ACHN (cell line): ENCODE measurements around the gene NOL4L.

Experiments
- DNase-seq: peaks from one replicate; pipeline ENCODE4 v3.0.0-alpha.2; 2015
- in situ Hi-C: cut with HindIII; loops from 2 replicates; pipeline ENCODE4 v1.10.0; 2017; ENCODE audit warnings: low sequenced_read_pairs, low pct_ligation_motif_present, low pct_unique_long_range_greater_than_20kb

NOL4L gene

DNA sequence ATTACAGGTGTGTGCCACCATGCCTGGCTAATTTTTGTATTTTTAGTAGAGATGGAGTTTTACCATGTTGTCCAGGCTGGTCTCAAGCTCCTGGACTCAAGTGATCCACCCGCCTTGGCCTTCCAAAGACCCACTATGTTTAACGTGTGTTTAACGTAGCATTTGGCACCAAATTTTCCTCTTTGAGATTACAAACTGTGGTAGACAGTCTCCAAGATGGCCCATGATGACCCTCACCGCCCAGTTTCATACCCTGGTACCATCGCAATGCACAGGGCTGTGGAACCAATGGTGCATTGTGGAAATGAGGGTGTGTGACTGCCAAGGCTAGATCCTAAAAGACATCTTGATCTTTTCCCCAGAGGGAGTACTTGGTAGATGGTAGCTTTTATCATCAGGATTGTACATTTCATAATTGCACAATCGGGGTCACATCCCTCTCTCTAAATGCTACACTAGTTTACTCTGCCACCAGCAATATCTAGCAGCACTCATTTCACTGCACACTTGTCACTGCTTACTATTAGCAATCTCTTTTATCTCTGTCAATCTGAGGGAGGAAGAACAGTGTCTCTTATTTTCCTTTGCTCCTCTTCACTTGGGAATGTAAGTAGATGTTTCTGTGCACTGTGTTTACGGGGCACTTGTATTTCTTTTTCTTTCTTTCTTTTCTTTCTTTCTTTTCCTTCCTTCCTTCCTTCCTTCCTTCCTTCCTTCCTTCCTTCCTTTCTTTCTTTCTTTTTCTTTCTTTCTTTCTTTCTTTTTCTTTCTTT, 96.9 kb downstream of the NOL4L start:
- no peak for DNase-seq
- in situ Hi-C loops, result no loop called here

DNA sequence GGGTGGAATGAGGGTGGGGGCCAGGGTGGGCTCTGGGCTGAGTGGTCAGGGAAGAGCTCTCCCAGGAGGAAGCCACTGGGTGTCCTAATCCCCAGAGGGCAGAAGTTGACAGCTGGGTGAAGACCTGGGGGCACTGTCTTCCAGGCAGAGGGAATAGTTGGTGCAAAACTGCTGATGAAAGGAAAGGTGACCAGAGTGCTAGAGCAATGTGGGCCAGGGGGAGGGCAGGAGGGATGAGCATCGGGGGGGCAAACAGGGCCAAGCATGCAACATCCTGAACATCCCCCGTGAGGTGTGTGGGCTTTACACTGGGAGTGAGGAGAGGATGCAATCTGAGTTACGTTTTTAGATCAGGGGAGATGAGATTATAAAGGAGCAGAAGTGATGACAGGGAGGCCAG, 97.8 kb downstream of the NOL4L start:
- in situ Hi-C loops, result no loop called here
- DNase-seq, result no peak

DNA sequence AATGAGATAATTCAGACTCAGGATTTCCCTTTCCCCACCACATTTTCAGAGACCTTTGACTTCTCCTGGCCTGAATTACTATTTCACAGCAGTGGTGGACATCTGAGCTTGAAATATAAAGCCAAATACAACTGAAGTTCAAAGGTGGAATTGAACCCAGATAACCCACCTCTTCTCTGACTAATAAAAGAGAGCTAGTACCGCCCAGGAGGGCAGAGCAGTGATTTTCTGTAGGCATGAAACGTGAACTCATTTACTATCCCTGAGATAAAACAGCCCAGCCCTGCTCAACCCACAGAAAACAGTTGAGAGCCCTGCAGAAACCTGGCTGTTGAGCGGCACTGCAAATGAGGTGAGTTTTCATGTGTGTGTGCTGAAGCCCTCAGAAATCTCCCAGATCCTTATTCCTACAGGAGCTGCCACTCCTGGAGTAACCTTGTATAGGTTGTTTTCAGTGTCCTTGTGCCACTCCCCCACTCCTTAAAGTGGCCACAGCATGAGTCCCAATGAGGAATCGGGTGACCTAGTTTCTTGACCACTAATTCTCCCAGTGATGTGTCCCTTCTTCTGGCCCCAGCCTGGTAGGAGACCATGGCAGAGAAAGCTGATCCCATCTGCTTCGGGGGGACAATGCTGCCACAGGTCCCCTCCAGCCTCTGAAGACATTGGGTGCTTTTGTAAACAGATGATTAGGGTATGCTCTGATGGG, 99.2 kb downstream of the NOL4L start:
- in situ Hi-C loops, result no loop called here

DNA sequence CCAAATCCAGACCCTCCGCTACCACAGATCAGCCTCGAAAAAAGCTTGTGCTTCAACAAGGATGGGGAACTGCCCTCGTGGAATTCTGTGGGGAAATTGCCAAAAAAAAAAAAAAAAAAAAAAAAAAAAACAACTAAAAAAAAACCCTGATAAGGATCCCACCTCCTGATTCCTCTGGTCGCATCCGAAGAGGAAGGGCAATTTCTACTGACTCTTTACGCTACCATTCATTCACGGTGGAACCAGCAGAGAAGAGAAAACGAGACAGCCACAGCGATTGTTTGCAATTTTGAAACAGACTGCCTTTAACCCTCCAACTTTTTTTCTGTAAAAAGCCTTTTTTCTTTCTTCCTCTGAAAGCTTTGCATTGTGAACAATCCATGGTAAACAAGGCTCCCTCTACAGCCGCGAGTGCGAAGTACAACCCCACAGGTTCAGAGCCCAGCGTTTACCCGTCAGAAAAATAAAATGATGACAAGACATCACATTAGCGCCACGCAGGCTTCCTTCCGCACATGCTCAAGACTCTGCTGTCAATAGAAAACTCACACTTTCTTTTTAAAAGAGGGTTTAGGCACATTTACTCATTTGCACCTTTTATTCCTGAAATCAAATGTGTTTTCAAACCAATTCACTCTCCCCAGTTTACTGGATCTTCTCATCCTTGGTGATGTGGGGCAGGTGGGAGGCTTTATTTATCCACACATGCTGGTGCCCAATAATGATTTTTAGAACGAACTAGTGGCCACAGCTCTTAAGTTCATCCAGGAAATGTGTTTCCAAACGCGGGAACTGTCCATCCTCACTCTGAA, 100.0 kb downstream of the NOL4L start:
- DNase-seq, result peak; percentile 78

More for the DNA sequence above, 99.2 kb downstream of the NOL4L start:
- no peak for DNase-seq

DNA sequence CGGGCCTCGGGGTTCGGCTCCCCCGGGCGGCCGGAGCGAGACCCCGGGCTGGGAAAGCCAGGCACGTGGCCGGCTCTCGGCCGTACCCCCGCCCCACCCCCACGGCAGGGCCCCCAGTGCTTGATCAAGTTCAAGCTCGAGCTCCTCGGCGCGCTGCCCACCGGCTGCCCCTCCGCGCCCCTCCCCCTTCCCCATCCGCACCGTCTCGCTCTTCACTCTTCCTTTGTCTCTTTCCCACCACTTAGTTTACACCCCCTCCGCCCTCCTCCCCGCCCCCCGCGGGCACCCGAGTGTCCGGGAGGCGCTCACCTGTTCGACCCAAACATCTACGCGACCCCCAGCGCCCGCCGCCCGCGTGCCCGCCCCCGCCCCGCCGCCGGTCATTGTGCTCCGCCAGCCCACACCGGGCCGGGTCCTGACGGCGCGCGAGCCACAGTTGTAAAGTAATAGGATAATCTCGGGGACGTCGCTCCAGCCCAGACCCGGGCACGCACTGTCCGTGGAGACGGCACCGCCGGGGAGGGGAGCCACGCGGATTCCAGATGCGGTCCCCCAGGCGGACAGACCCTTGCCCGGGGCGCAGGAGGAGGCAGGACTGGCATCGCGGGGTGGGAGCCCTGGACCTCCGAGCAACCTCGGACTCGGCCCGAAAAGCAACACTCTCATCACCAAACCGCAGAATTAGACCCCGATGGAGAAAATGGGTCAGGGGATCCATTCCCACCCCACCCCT, 100.7 kb downstream of the NOL4L start:
- in situ Hi-C loops, result no loop called here
- DNase-seq, result peak; percentile 11

More for the DNA sequence above, 100.0 kb downstream of the NOL4L start:
- in situ Hi-C loops, result no loop called here

DNA sequence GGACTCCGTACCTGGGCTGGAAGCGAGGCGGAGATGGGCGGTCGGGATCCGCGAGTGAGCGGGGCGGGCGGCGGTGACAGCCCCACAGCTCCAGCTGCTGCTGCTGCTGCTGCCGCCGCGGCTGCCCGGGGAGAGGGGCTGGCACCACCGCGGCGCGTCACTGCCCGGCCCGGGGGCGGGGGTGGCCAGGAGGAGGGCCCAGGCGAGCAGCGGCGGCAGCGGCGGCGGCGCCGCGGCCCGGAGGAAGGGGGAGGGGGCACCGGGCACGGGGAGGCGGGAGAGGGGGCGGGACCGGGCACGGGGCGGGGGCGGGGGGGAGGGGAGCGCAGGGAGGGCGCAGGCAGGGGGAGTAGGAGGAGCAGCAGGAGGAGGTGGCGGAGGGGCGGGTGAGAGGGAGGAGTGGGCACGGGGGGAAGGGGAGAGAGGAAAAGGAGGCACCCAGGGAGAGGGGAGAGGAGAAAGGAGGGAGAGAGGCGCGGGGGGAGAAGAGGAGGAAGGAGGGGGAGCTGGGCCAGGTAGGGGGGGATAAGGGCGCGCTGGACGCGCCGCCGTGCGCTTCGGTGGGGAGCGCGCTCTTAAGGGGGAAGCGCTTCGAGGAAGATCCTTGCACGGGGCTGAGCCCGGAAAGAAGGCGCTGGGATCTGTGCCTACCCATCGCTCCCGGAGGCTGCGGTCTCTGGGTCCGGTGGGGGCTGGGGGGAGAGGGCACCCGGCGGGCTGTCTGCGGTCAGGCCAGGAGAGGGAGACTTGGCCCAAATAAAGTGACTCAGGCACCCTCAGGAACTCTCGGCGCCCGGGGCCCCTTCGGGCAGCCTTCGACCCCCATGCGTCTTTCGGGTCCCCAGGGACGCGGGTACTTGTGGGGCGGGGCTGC, 101.5 kb downstream of the NOL4L start:
- DNase-seq, result peak; percentile 76
- in situ Hi-C loops, result no loop called here

DNA sequence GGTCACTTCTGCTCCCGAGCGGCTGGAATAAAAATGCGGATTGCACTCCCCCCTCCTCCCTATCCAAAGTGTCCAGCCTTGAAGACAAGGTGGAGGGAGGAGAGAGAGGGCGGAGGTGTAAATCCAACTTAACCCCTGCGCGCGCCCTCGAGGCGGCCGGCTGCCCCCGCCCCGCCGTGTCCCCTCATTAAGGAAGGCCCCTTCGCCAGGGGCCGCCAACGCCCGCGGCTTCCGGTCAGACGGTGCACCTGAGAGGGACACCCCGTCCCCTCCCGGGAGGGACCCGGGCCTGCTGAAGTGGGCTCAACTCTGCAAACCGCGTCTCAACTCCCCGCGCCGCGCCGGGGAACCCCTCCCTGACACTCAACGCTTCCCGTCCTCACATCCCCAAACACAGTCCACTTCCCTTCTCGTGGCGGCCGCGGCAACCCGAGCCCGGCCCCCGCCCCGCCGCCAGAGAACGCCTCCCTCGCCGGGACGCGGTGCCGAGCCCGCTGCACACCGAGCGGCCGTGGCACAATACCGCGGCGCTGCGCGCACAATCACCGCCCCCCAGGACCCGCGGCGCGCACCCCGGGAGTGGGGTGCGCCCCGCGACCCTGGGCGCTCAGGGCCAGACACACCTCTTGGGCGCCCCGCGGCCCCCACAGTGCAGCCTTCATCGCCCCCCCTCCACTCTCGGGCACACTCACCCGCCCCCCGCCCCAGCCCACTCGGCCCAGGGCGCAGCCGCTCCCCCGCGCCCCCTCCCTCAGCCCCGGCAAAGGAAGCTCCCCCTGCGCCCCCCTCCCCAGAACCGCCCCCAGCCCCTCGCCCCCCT, 102.5 kb downstream of the NOL4L start:
- in situ Hi-C loops, result no loop called here
- DNase-seq, result peak; percentile 30

DNA sequence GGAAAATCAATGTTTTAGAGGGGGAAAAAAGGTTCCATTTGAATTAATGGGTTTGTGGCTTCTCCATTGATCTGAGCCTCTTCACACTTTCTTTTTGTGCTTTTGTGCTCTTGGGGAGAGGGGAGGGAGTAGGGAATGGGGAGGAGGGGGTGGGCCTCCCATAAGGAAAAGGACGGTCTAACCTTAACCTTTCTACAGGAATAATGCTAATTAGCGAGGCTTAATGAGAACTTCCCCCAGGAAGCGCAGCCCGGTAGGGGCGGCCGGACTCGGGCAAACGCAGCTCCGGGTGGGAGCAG, 103.0 kb downstream of the NOL4L start:
- DNase-seq, result no peak
- in situ Hi-C loops, result no loop called here

DNA sequence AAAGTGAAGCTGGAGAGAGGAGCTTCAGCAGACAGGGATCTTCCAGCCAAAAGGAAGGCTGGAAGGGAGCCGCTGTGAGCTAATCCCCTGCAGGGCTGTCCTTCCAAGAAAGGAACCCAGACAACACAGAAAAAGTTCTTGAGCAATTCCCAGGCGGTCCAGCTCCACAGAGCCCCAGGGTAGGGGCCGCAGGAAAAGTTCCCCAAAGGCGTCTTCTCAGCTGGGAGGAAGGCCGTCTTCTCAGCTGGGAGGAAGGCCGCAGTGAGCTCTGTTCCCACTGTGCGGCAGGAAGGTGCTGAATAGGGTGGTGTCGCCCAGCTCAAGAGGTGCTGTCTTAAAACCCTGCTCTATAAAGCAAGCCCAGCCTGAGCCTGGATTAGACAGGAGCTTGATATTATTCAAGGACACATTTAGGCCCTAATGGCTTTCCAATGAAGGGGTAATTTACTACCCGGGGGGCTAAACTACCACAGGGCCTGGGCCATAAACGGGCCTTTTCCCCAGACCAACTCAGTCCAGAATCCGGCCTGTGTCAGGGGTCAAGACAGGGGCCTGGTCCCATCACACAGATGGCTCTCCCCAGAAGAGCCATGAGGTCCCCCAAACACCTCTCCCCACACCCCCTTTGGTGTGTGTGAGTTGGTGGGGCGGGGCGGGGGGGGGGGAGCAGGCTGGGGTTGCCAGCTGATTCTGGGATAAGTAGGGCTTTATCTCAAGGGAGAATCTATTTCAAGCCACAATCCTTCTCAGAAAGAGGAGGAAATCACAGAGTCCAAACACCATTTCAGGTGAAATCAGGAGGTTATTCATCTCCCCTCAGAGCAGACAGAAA, 103.6 kb downstream of the NOL4L start:
- DNase-seq, result no peak
- in situ Hi-C loops, result no loop called here

DNA sequence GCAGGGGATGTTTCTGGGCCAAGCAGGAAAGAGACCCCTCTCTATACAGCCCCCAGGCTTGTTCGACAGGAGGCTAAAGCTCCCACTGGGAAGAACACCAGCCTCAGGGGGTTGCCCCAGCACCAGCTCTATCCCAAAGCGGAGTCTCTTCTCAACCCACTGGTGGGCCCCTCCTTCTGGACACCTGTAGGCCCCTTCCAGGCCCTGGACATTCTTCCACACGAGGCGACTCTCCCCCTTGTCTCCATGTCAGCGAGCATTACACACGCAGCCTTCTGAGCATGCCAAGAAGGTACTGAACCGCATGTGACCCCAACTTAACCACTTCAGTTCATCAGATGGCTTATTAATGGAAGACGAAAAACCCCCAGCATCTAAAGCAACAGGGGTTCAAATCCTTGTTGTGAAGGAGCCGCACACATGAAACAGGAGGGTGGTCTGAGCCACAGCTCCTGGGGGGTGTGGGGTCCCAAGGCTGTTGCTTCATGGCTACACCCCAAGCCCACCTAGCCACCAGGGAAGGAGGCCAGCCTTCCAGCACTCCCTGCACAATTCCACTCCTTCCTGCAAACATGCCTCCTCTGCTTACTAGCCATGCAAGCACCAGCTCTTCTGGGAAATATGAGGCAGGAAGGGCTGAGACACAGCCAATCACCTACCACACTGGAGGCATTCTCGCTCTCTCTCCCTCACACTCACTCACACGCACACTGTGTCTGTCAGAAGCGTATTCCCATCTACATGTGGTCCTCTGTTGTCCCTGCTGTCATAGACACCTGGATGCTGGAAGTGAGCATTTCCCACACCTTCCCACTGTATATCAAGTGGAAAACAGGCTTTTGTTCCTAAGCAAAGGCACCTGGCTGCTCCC, 104.5 kb downstream of the NOL4L start:
- in situ Hi-C loops, result no loop called here
- DNase-seq, result no peak

DNA sequence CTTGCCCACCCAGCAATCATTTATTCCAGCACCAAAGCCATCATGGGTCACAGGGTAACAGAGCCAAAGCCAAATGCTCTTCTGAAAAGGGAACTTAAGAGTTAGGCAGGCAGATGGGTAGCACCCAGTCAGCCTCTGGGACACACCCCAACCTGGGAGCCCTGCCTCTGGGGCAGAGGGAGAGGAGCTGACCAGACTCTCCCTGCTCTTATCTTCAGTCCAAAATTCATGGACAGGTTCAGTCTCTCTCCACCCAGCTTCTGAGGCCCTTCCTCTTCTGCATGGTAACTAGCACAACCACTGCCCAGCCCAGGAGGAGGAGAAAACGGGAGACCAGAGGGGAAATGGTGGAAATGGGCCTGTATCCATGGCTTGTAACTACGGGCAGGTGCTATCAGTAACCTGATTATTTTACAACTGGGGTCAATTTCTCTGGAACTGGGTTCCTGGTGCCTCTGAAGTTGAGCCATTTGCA, 105.4 kb downstream of the NOL4L start:
- DNase-seq, result no peak
- in situ Hi-C loops, result no loop called here

DNA sequence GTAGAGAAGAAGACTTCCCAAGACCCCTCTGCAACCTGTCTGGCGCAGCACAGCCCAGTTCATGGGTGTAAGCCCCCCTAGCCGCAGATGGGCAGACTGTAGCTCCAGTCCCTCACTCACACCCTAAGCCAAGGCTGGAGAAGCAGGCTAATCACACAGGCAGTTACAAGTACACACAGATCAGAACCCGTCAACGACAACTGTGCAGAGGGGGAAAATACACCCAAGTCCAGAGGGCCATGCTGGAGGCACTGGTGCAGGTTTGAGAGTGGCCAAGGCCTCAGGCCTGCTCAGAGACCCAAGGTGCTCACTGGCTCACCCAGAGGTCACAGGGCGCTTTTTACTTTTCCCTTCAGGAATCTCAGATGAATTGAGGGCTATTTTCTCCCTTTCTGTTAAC, 106.1 kb downstream of the NOL4L start:
- in situ Hi-C loops, result no loop called here
- DNase-seq, result no peak

DNA sequence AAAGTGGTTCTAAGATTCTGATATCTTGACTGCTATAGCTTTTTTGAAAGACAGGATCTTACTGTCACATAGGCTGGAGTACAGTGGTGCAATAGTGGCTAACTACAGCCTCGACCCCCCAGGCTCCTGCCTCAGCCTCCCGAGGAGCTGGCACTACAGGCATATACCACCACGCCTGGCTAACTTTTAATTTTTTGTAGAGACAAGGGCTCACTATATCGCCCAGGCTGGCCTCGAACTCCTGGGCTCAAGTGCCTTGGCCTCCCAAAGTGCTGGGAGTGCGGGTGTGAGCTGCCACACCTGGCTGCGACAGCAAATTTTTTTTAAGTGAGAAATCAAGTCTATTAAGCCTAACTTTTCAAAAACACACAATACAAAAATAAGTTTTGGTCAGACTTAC, 106.6 kb downstream of the NOL4L start:
- in situ Hi-C loops, result no loop called here

DNA sequence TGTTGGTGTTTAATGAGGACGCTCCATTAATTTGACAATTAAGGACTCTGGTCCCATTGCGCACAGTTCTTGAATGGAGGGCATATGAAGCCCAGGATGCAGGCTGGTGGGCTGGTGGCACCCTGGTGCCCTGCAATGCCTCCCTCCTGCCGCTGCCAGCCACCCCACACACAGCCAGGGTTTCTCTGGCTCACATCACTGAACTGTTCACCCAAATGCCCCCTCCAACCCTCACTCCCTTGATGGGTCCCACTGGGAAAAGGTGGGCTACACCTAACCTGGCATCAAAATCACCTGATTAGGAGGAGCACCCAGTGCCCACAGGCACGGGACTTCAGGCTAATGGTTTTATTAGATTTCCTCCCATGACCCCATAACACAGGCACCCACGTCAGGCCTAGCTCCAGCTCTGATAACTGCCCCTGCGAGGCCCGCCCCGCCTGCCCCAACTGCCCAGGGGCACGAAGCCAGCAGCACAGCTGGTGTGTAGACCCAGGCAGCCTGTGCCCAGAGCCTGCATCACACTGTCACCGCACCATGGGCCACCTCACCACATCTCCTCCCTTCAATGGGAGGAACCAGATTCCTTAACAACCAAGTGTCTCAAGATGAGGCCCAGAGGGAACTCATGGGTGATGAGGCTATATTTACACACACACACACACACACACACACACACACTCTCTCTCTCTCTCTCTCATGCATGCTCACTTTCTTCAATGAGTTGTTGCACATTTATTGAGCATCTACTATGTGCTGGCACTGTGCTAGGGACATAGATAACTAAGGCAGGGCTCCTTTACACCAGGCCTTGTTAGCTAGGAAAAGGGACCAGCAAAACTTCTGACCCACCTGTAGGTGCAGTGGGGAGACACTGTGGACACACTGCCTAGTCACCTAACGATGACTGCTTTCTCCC, 107.3 kb downstream of the NOL4L start:
- DNase-seq, result no peak
- in situ Hi-C loops, result no loop called here

More for the DNA sequence above, 106.6 kb downstream of the NOL4L start:
- DNase-seq, result no peak
